HL-60/S4 treated with phorbol 12-myristate 13-acetate at 8.2 ng/mL for 4 days and 3 days (cell line): ENCODE data around the gene RASIP1.

Experiments
- in situ Hi-C: fragments of 300-500 bp; cut with MboI; formaldehyde crosslinking; loops from 2 replicates; pipeline ENCODE4 v1.15.0; 2022; ENCODE audit warnings: low sequenced_read_pairs

Gene RASIP1

GRCh38 chr19:48676487-48676886 is 63.9 kb downstream of the RASIP1 start:
- in situ Hi-C loops, result no loop called here

GRCh38 chr19:48674921-48675824 is 65.2 kb downstream of the RASIP1 start:
- in situ Hi-C loops, result no loop called here

- in situ Hi-C loops, result no loop called here
These were observed 66.1 kb downstream of the RASIP1 start for GRCh38 chr19:48674216-48674809.

- in situ Hi-C loops, result no loop called here
These were observed 66.8 kb downstream of the RASIP1 start for GRCh38 chr19:48673436-48674100.

GRCh38 chr19:48672994-48673393 is 67.4 kb downstream of the RASIP1 start, which contains the start of gene NTN5:
Gene NTN5, minus strand, starts transcription at chr19:48673017. Its CDS starts 2,031 bp downstream, at chr19:48670986.
- in situ Hi-C loops, result no loop called here

GRCh38 chr19:48671446-48671995 is 68.9 kb downstream of the RASIP1 start:
- in situ Hi-C loops, result no loop called here

- in situ Hi-C loops, result no loop called here
These were observed 69.5 kb downstream of the RASIP1 start for GRCh38 chr19:48670699-48671445.
